HL-60 (cell line): ENCODE data around the gene ACOXL.

ENCODE experiments used
- DNase-seq, 2 experiments: peaks; one replicate each; pipeline ENCODE4 v3.0.0-alpha.2; 2010 to 2020; ENCODE audit warnings: low read depth in 1 of 2, low spot score in 1 of 2
- H3K27ac ChIP-seq: fragments of 250-450 bp; sonication (Bioruptor Pico); replicated peaks from 2 replicates; pipeline ENCODE4 v1.5.1; 2020; ENCODE audit warnings: mild to moderate bottlenecking, moderate library complexity
- H3K27me3 ChIP-seq: fragments of 250-450 bp; sonication (Bioruptor Pico); 2 replicates; pipeline ENCODE4 v1.5.1; 2021; ENCODE audit warnings: mild to moderate bottlenecking, moderate library complexity; ENCODE audit not compliant: insufficient read depth, poor library complexity, severe bottlenecking
- H3K4me3 ChIP-seq: replicated peaks from 2 replicates; pipeline ENCODE4 v1.5.1; 2011; ENCODE audit warnings: mild to moderate bottlenecking, control low read depth, low read length; ENCODE audit not compliant: insufficient read depth
- CTCF ChIP-seq: IDR thresholded peaks from one replicate; pipeline ENCODE4 v1.5.1; 2011; ENCODE audit warnings: low read length, control low read depth, inconsistent platforms; ENCODE audit not compliant: insufficient read depth
- GABPA ChIP-seq: IDR thresholded peaks from 2 replicates; pipeline ENCODE4 v1.6.1; 2012; ENCODE audit warnings: low read depth
- POLR2AphosphoS5 ChIP-seq: IDR thresholded peaks from 2 replicates; pipeline ENCODE4 v1.6.1; 2012; ENCODE audit warnings: low read depth
- SPI1 ChIP-seq: IDR thresholded peaks from 2 replicates; pipeline ENCODE4 v1.6.1; 2012; ENCODE audit warnings: low read depth, mild to moderate bottlenecking, borderline replicate concordance
- TF ChIP-seq, protein P1 (sequence below): IDR thresholded peaks from 2 replicates; pipeline ENCODE4 v1.6.1; 2012; ENCODE audit warnings: low read depth; ENCODE audit not compliant: insufficient replicate concordance

The ACOXL gene

GRCh38 chr2:110731064-110731463 is 1.3 kb upstream of the ACOXL start:
- no peak for TF ChIP-seq GABPA
- Histone ChIP-seq H3K27ac (no peak overlapping the region), H3K4me3 (no peak overlapping the region), H3K27me3 (peaks cover 32% of the 10 kb centered on the region)
- no peak for DNase-seq

- no peak for TF ChIP-seq GABPA
- TF ChIP-seq SPI1: no peak
- TF ChIP-seq CTCF: no peak
- TF ChIP-seq, protein P1, sequence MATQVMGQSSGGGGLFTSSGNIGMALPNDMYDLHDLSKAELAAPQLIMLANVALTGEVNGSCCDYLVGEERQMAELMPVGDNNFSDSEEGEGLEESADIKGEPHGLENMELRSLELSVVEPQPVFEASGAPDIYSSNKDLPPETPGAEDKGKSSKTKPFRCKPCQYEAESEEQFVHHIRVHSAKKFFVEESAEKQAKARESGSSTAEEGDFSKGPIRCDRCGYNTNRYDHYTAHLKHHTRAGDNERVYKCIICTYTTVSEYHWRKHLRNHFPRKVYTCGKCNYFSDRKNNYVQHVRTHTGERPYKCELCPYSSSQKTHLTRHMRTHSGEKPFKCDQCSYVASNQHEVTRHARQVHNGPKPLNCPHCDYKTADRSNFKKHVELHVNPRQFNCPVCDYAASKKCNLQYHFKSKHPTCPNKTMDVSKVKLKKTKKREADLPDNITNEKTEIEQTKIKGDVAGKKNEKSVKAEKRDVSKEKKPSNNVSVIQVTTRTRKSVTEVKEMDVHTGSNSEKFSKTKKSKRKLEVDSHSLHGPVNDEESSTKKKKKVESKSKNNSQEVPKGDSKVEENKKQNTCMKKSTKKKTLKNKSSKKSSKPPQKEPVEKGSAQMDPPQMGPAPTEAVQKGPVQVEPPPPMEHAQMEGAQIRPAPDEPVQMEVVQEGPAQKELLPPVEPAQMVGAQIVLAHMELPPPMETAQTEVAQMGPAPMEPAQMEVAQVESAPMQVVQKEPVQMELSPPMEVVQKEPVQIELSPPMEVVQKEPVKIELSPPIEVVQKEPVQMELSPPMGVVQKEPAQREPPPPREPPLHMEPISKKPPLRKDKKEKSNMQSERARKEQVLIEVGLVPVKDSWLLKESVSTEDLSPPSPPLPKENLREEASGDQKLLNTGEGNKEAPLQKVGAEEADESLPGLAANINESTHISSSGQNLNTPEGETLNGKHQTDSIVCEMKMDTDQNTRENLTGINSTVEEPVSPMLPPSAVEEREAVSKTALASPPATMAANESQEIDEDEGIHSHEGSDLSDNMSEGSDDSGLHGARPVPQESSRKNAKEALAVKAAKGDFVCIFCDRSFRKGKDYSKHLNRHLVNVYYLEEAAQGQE: no peak
- TF ChIP-seq POLR2AphosphoS5: no peak
- Histone ChIP-seq H3K27me3 (peaks cover 32% of the 10 kb centered on the region), H3K27ac (no peak overlapping the region), H3K4me3 (no peak overlapping the region)
- no peak for DNase-seq
These were observed 3.0 kb downstream of the ACOXL start for GRCh38 chr2:110735366-110735765.

DNA sequence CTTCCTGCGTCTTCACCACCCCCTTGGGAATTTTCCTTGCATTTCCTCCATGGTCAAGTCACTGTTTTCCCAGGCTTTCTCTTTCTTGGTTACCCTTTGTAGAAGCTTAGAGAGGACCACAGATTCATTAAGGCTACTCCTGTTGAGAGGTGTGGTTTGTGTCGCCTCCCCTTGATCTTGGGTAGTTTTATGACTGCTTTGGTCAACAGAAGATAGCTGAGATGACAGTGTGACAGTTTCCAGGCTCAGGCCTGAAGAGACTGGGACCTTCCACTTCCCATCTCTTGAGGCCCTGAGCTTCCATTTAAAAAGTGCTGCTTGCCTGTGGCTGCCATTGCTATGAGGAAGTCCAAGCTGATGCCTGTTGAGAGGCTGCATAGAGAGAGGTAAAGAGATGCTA is 5.4 kb downstream of the ACOXL start:
- no peak overlapping the region for H3K27ac ChIP-seq
- H3K27me3 ChIP-seq: peaks cover 19% of the 10 kb centered on the region
- TF ChIP-seq CTCF (no peak), GABPA (no peak), POLR2AphosphoS5 (no peak), SPI1 (no peak)
- TF ChIP-seq, protein P1: no peak
- no peak for DNase-seq
- no peak overlapping the region for H3K4me3 ChIP-seq

- no peak overlapping the region for H3K27ac ChIP-seq
- TF ChIP-seq POLR2AphosphoS5: no peak
- TF ChIP-seq SPI1: no peak
- TF ChIP-seq, protein P1: no peak
- no peak for TF ChIP-seq CTCF
- TF ChIP-seq GABPA: no peak
- no peaks in the 10 kb centered on the region for H3K27me3 ChIP-seq
- DNase-seq: no peak
- no peak overlapping the region for H3K4me3 ChIP-seq
These were observed 8.5 kb downstream of the ACOXL start for GRCh38 chr2:110740747-110741349.
